GM12873 (cell line): Measurements from ENCODE around the gene DPYD.

ENCODE experiments used
- TF ChIP-seq, protein P1 (sequence below): IDR thresholded peaks from 2 replicates; pipeline ENCODE4 v1.5.1; 2012; ENCODE audit warnings: low read depth, mild to moderate bottlenecking, moderate library complexity, low read length, control low read depth; ENCODE audit not compliant: insufficient read depth; ENCODE audit errors: missing control alignments

DPYD gene

DNA sequence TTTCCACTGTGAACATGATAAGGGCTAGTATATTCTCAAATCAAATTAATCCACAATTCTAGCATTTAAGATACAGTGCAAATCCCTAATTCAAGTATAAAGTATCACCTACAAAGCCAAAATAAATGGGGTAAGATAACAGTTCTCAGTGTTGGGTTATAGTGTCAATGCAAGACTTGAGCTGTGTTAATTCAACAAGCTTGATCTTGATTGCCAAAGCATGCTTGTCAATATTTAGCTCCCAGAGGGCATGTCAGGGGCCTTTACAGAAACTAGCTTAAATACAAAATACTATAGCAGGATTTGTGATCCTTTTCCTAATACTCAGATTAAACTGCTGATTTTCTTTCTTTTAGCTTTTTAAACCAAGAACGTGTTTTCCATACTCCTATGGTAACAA is 658.0 kb downstream of the DPYD start:
- TF ChIP-seq, protein P1, sequence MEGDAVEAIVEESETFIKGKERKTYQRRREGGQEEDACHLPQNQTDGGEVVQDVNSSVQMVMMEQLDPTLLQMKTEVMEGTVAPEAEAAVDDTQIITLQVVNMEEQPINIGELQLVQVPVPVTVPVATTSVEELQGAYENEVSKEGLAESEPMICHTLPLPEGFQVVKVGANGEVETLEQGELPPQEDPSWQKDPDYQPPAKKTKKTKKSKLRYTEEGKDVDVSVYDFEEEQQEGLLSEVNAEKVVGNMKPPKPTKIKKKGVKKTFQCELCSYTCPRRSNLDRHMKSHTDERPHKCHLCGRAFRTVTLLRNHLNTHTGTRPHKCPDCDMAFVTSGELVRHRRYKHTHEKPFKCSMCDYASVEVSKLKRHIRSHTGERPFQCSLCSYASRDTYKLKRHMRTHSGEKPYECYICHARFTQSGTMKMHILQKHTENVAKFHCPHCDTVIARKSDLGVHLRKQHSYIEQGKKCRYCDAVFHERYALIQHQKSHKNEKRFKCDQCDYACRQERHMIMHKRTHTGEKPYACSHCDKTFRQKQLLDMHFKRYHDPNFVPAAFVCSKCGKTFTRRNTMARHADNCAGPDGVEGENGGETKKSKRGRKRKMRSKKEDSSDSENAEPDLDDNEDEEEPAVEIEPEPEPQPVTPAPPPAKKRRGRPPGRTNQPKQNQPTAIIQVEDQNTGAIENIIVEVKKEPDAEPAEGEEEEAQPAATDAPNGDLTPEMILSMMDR = no peak

DNA sequence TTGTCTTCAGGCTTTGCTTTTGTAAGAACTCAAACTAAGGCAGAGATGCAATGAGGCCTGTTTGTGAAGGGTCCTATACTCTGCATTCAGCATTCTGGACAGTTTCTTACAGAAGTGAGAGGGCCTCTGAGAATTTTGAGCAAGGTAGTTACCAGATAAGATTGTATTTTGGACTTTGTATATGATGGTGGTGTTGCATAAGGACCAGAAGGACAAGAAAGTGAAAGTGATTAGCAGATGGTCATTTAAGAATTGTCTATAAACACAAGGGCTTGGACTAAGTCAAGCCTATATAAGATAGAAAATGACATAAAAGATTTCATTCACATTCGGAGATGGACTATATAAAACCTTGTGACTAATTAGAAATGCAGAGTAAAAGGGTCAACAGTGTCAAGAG is 662.2 kb downstream of the DPYD start:
- TF ChIP-seq, protein P1 = no peak

DNA sequence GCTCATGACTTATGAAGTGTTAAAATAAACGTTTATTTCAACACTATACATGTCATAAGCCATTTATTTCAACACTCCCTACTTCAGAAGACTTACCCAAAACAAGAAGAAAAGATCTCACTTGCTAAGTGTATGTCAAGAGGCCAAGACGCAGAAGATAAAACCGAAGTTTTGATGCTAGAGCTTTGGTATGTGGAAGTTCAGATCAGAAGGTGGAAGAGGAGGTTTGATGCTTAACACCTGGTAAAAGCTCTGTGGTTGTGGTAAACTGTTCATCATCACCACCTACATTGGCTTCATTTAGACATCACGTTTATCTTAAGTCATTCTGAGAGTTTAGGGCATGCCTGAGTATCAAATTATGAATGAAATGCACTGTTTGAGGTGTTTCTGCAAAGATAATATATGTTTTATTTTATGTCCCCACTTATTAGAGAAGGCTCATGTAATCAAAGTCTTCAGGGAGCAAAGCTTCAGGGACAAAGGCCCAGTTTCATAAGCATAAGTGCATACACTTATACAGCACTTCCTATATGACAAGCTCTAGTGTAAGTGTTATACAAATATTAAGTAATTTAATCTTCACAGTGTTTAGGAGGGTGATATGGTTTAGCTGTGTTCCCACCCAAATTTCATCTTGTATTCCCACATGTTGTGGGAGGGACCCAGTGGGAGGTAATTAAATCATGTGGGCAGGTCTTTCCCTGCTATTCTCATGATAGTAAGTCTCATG is 665.9 kb downstream of the DPYD start:
- TF ChIP-seq, protein P1 = no peak

DNA sequence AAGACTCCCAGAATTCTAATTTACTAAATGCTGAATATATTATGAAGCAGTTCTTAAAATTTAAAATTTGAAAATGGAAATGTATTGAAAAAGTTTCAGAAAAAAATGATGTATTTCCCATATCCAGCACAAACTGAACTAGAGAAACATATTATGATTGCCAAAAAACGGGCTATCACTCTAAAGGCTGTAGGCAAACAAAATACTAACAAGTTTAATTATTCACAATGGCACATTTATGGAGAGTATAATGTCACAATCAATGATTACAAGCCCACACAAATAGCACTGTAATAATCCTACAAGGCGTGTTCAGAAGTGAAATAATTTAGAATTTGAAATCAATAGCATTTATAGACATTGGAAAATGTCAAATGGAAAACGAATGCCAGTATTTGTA is 667.9 kb downstream of the DPYD start:
- TF ChIP-seq, protein P1 = no peak

DNA sequence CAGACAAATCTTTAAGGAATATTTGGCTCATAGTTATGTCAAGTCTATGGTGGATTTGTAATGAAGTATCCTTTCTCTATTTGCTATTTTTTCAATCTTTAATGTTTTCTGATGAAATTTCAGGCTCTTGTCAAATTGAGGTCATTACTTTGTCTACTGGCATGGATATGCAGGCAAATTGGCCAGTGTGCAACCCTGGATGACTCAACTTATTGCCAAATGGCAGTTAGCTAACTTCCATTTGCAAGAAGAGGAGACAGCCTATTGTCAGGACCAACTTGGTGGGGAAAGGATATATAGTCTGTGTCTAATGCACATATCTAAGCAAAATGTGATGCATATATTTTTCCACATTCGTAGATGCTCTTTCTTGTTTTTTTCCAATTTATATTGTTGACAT is 668.8 kb downstream of the DPYD start:
- TF ChIP-seq, protein P1 = no peak

DNA sequence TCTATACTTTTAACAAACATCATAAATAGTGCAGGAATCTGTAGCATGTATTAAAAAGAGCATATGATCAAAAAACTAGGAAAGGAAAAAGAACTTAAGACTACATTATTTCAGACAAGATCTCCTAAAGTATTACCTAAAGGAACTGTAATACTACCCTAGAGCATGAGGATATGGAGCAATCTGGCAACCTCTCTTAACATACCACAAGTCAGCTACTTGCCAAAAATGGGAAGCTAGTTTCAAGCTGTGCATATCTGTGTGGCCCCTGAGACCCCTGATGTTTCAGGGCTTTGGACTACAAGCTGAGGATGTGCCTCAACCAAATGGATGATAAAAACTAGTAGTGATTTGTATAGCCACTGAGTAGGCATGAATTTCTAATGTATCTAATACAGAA is 673.6 kb downstream of the DPYD start:
- TF ChIP-seq, protein P1 = no peak

DNA sequence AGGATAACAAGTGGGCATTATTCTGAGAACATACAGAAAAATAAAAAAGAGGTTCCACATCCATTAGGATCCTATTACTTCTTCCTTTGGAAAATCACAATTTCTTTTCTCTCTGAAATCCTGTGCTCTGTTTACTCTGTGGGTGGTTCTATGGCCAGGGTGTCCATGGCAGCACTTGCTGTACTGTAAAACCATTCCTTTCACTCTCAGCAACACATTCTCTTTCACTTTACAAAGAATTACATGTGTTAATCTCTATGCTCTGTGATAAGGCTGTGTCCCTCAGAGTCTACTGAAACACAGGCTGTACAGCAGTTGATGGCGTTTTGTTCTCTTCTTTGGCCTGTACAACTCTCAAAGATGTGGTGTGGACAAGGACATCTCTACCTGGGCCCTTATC is 675.2 kb downstream of the DPYD start:
- TF ChIP-seq, protein P1 = no peak
